Stimulated activated CD8-positive, alpha-beta memory T cell treated with anti-CD3 and anti-CD28 coated beads, Interleukin-4, amount 100 ng/mL, for 4 hours (primary cell): Measurements from ENCODE around the gene PRKN.

Experiments
- DNase-seq, 2 donors: peaks; one replicate each; pipeline ENCODE4 v3.0.0-alpha.2; 2020; ENCODE audit warnings: low read depth in 2 of 2, low spot score in 1 of 2

Gene PRKN

GRCh38 chr6:162078667-162079066 is 648.9 kb downstream of the PRKN start:
- DNase-seq: no peak

GRCh38 chr6:162078126-162078525 is 649.4 kb downstream of the PRKN start:
- DNase-seq: no peak

- DNase-seq: no peak
Observed at GRCh38 chr6:162076816-162077215, 650.8 kb downstream of the PRKN start.

- DNase-seq: no peak
Observed at GRCh38 chr6:162074641-162075275, 652.8 kb downstream of the PRKN start.

- no peak for DNase-seq
Observed at GRCh38 chr6:162070639-162071038, 656.9 kb downstream of the PRKN start.

- no peak for DNase-seq
Observed at GRCh38 chr6:162069995-162070394, 657.6 kb downstream of the PRKN start.

- no peak for DNase-seq
Observed at GRCh38 chr6:162068340-162068739, 659.2 kb downstream of the PRKN start.

- DNase-seq: no peak
Observed at GRCh38 chr6:162063666-162064065, 663.9 kb downstream of the PRKN start.

- no peak for DNase-seq
Observed at GRCh38 chr6:162058281-162058875, 669.2 kb downstream of the PRKN start.

- DNase-seq: no peak
Observed at GRCh38 chr6:162056745-162057144, 670.8 kb downstream of the PRKN start.

- DNase-seq: no peak
Observed at GRCh38 chr6:162056061-162056460, 671.5 kb downstream of the PRKN start.

GRCh38 chr6:162055365-162055764 is 672.2 kb downstream of the PRKN start:
- no peak for DNase-seq

GRCh38 chr6:162053084-162053483 is 674.5 kb downstream of the PRKN start:
- no peak for DNase-seq

- DNase-seq: no peak
Observed at GRCh38 chr6:162050579-162050978, 677.0 kb downstream of the PRKN start.

GRCh38 chr6:162046324-162046723 is 681.2 kb downstream of the PRKN start:
- DNase-seq: no peak

GRCh38 chr6:162032620-162033019 is 694.9 kb downstream of the PRKN start:
- DNase-seq: no peak

GRCh38 chr6:162029873-162030576 is 697.5 kb downstream of the PRKN start:
- no peak for DNase-seq

- no peak for DNase-seq
Observed at GRCh38 chr6:162026843-162027242, 700.7 kb downstream of the PRKN start.

GRCh38 chr6:162026031-162026430 is 701.5 kb downstream of the PRKN start:
- DNase-seq: no peak

GRCh38 chr6:162019349-162019748 is 708.2 kb downstream of the PRKN start:
- no peak for DNase-seq

- DNase-seq: no peak
Observed at GRCh38 chr6:162017536-162017935, 710.0 kb downstream of the PRKN start.

- no peak for DNase-seq
Observed at GRCh38 chr6:162014069-162014811, 713.3 kb downstream of the PRKN start.
